Breast epithelium (tissue), 4 donors: ENCODE measurements around the gene NPHP3. TPM values are rescaled to one million over a fixed set of nuclear protein-coding genes. Genes with fewer than 3 reads are reported as not detected.
A peak's percentile ranks its signal among the peaks of the same experiment; 100 is the strongest.

Experiments
- DNase-seq, 2 donors: peaks; one replicate each; pipeline ENCODE4 v3.0.0-alpha.2; 2019; ENCODE audit warnings: low spot score in 2 of 2
- H3K27ac ChIP-seq, 2 donors: fragments of 200-600 bp; sonication (generic) in 1 of 2; one replicate each; pipeline ENCODE4 v1.5.1; 2016 to 2019; ENCODE audit warnings: mild to moderate bottlenecking in 1 of 2
- H3K27me3 ChIP-seq, 2 donors: fragments of 200-600 bp; sonication (generic) in 1 of 2; one replicate each; pipeline versions ENCODE4 v1.5.1 to v1.6.0; 2017 to 2019; ENCODE audit warnings: control low read depth in 1 of 2, mild to moderate bottlenecking in 1 of 2
- H3K36me3 ChIP-seq: fragments of 200-600 bp; one replicate; pipeline ENCODE4 v1.5.1; 2019
- H3K4me1 ChIP-seq, 2 donors: fragments of 200-600 bp; sonication (generic); one replicate each; pipeline ENCODE4 v1.5.1; 2016 to 2019; ENCODE audit warnings: control low read depth in 1 of 2
- H3K4me3 ChIP-seq, 3 donors: fragments of 200-600 bp; sonication (generic); 1 replicate in 2 of 3; 2 replicates in 1 of 3; pipeline ENCODE4 v1.5.1; 2016 to 2019; ENCODE audit warnings: mild to moderate bottlenecking in 3 of 3, moderate library complexity in 2 of 3
- H3K9me3 ChIP-seq, 2 donors: fragments of 200-600 bp; sonication (generic) in 1 of 2; one replicate each; pipeline ENCODE4 v1.5.1; 2016 to 2019; ENCODE audit warnings: control low read depth in 1 of 2
- POLR2A ChIP-seq: fragments of 450-650 bp; IDR thresholded peaks from one replicate; pipeline ENCODE4 v1.6.1; 2016; ENCODE audit warnings: antibody characterized with exemption, mild to moderate bottlenecking, moderate library complexity
- POLR2AphosphoS5 ChIP-seq, 3 donors: sonication (generic); formaldehyde crosslinking; IDR thresholded peaks; one replicate each; pipeline ENCODE4 v1.6.1; 2017; ENCODE audit warnings: antibody characterized with exemption in 3 of 3
- intact Hi-C: fragments of 100-400 bp; cut with DNase I; formaldehyde crosslinking; loops from one replicate; pipeline ENCODE4 v1.15.1; 2023; ENCODE audit warnings: low total_unique reads
- total RNA-seq, 3 donors: library from RNA; depleted of rRNA; stranded (reverse); fragments of >200 nt; gene quantifications; one replicate each; pipeline ENCODE4 v1.1.0, GENCODE V29; 2016
- TF ChIP-seq, protein P1 (sequence below), 3 donors: fragments of 450-650 bp; IDR thresholded peaks; one replicate each; pipeline ENCODE4 v1.5.1; 2016 to 2017; ENCODE audit warnings: antibody characterized with exemption in 3 of 3, mild to moderate bottlenecking in 3 of 3, moderate library complexity in 3 of 3

The NPHP3 gene
- total RNA-seq, 3 donors from 2014 or later, result 53.0 to 98.2 (median 54.7) TPM

GRCh38 chr3:132726341-132726823, 4.2 kb upstream of the NPHP3 start:
- DNase-seq, result no peak
- Histone ChIP-seq H3K36me3 (no peaks in the 10 kb centered on the region), H3K4me3 (no peak overlapping the region), H3K27ac (no peak overlapping the region), H3K4me1 (no peaks in the 10 kb centered on the region), H3K27me3 (no peaks in the 10 kb centered on the region), H3K9me3 (no peaks in the 10 kb centered on the region)
- TF ChIP-seq, protein P1, sequence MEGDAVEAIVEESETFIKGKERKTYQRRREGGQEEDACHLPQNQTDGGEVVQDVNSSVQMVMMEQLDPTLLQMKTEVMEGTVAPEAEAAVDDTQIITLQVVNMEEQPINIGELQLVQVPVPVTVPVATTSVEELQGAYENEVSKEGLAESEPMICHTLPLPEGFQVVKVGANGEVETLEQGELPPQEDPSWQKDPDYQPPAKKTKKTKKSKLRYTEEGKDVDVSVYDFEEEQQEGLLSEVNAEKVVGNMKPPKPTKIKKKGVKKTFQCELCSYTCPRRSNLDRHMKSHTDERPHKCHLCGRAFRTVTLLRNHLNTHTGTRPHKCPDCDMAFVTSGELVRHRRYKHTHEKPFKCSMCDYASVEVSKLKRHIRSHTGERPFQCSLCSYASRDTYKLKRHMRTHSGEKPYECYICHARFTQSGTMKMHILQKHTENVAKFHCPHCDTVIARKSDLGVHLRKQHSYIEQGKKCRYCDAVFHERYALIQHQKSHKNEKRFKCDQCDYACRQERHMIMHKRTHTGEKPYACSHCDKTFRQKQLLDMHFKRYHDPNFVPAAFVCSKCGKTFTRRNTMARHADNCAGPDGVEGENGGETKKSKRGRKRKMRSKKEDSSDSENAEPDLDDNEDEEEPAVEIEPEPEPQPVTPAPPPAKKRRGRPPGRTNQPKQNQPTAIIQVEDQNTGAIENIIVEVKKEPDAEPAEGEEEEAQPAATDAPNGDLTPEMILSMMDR (IDR thresholded peaks at IDR 0.05), result peak; percentile 79 to 84 (median 80)
- TF ChIP-seq POLR2A (no peak), POLR2AphosphoS5 (IDR thresholded peaks at IDR 0.05) (no peak)
- intact Hi-C loops, result no loop called here

DNA sequence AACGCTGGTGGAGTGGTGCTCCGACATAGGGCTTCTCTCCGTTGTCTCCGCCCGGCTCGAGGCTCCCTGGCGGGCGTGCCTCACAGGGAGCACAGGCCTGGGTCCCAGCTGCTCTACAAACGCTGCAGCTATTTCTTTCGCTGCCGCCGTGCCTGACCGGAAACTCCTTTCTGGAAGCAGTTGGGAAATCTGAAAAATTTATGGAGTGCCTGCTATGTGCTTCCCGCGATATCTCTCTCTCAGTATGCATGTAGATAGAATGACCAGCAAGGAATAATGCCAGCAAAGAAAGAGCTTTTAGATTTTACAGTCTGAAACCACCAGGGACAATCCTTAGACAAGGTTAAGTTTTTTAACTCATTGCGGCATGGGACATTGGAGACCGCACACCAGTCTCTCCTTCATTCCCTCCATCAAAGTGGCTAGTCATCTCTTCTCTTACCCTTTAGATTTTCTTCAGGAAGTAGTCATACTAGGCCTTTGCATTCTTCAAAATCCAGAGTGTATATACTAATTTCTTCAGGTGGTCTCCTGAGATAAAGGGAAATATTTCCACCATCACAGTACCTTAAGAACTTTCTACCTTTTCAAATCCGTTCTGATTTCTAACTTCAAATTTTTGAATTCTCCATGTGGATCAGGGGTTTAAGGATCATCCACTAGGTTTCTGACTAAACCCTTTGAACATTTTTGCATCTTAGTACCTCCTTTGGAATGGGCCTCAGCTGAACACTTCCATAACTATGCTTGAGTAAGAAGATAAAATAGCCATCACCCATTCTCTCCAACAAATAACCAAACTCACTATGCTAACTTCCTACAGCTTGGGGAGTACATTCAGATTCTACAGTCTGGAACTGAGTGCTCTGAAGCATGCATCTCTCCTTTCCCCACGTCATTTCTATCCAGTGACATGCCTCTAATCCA, 1.1 kb upstream of the NPHP3 start:
- Histone ChIP-seq H3K27ac (peak overlapping the region; percentile 68 to 86), H3K27me3 (no peaks in the 10 kb centered on the region), H3K4me3 (peak overlapping the region; percentile 46 to 88 (median 78)), H3K9me3 (no peaks in the 10 kb centered on the region), H3K36me3 (no peaks in the 10 kb centered on the region), H3K4me1 (no peaks in the 10 kb centered on the region)
- TF ChIP-seq, protein P1 (IDR thresholded peaks at IDR 0.05), result no peak
- no peak for TF ChIP-seq POLR2A
- TF ChIP-seq POLR2AphosphoS5 (IDR thresholded peaks at IDR 0.05), result peak in 1 of 3 donors; percentile 22
- no peak for DNase-seq
- intact Hi-C loops, result no loop called here

GRCh38 chr3:132721479-132722164, 587 bp downstream of the NPHP3 start:
- H3K4me1 ChIP-seq, result no peaks in the 10 kb centered on the region

GRCh38 chr3:132720228-132720627, 2.0 kb downstream of the NPHP3 start:
- Histone ChIP-seq H3K4me3 (peak overlapping the region in 2 of 3 donors; percentile 92 to 98), H3K27ac (no peak overlapping the region), H3K36me3 (no peaks in the 10 kb centered on the region), H3K4me1 (no peaks in the 10 kb centered on the region), H3K9me3 (no peaks in the 10 kb centered on the region), H3K27me3 (no peaks in the 10 kb centered on the region)
- TF ChIP-seq POLR2A, result no peak
- TF ChIP-seq POLR2AphosphoS5 (IDR thresholded peaks at IDR 0.05), result no peak
- TF ChIP-seq, protein P1 (IDR thresholded peaks at IDR 0.05), result no peak
- DNase-seq, result no peak
- intact Hi-C loops, result no loop called here

More at GRCh38 chr3:132721479-132722164, 587 bp downstream of the NPHP3 start:
- Histone ChIP-seq H3K27me3 (no peaks in the 10 kb centered on the region), H3K36me3 (no peaks in the 10 kb centered on the region), H3K4me3 (peak overlapping the region; percentile 80 to 98 (median 92)), H3K27ac (peak overlapping the region; percentile 98), H3K9me3 (no peaks in the 10 kb centered on the region)
- intact Hi-C loops, result no loop called here
- DNase-seq, result peak; percentile 59 to 71
- TF ChIP-seq, protein P1 (IDR thresholded peaks at IDR 0.05), result peak in 2 of 3 donors; percentile 37 to 51
- TF ChIP-seq POLR2A, result no peak

- TF ChIP-seq POLR2AphosphoS5 (IDR thresholded peaks at IDR 0.05) (no peak), POLR2A (no peak)
- TF ChIP-seq, protein P1 (IDR thresholded peaks at IDR 0.05), result no peak
- intact Hi-C loops, result no loop called here
- DNase-seq, result no peak
- Histone ChIP-seq H3K4me3 (no peak overlapping the region), H3K36me3 (no peaks in the 10 kb centered on the region), H3K27ac (no peak overlapping the region), H3K27me3 (no peaks in the 10 kb centered on the region), H3K9me3 (no peaks in the 10 kb centered on the region), H3K4me1 (no peaks in the 10 kb centered on the region)
These were observed 5.8 kb downstream of the NPHP3 start for GRCh38 chr3:132716372-132716771.
